ENCODE results near the gene SLC2A6.
A peak's percentile ranks its signal among the peaks of the same experiment; 100 is the strongest.

SLC2A6 gene

GRCh38 chr9:133515615-133516255 lies 36.8 kb upstream of the SLC2A6 start:
- no peak for DNase-seq (ENCODE audit: low read depth)

- DNase-seq (ENCODE audit: low read depth): no peak
Observed at GRCh38 chr9:133515240-133515610, 36.3 kb upstream of the SLC2A6 start.

GRCh38 chr9:133514460-133515239 lies 35.8 kb upstream of the SLC2A6 start:
- DNase-seq (ENCODE audit: low read depth): no peak

- no peak for DNase-seq (ENCODE audit: low read depth)
Observed at GRCh38 chr9:133513214-133514100, 34.6 kb upstream of the SLC2A6 start.

GRCh38 chr9:133512253-133513213 lies 33.6 kb upstream of the SLC2A6 start:
- no peak for DNase-seq (ENCODE audit: low read depth)

- DNase-seq (ENCODE audit: low read depth): no peak
Observed at GRCh38 chr9:133511607-133512006, 32.7 kb upstream of the SLC2A6 start.

DNA sequence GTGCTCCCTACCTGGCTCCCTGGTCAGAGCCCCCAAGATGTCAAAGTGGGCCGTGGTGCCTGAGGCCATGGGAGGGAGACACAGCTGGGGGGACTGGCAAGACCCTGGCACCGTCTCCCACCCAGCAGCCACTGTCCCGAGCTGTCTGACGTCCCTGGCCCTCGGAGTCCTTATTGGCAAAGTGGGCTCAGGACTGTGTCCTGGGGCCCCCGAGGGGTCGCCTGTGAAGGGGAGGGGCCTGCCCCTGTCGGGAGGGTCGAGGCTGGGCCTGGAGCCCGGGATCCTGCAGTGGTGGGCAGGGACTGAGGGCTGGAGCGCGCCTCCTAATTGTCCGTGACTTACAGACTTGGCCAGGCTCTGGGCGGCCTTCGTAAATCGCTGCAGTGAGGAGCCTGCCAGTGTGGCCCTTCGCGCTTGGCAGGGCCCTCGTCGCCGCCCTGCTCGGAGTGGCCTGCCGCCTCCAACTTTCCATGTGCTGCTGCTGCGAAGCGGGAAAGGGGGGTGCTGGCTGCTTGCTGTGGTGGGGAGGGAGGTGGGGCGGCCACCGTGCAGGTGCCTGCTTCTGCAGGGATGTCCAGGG lies 32.1 kb upstream of the SLC2A6 start:
- no peak for DNase-seq (ENCODE audit: low read depth)

DNA sequence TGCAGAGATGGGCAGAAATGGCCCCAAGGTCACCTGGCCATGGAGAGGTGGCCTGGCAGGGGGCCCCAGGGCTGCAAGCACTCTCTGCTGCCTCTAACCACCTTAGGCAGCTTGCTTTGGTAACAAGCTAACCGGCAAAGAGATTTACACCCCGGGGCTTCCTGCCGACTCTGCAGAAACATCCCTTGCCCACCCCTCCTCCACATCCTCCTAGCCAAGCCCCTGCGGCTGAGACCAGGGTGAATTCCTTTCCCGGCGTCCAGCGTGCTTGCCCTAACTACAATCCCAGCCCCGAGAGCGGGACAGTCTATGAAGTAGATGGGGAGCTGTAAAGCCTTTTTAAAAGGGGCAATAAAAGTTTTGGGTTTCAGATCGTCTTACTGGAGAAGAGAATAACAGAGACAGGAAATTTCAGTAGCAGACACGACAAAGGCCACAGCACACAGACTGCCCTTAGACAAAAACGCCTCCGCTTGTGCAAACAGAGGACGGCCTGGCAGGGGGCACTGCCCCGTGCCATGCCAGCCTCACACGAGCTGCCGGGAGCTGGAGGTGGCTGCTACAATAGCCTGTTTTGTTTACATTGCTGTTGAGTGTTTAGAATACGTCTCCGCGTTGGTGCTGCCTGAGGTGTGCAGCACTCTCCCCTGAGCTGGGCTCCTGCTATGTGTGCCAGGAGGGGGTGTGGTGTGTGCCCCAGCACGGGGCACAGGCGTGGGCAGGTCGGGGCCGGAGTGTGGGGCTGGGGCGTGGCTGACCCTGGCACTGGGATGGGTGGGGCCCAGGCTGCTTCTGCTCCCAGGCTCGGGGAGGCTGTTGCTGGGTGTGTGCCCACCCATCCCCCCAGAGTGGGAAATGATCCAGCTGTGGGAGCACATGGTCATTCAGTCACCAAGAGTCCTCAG lies 30.5 kb upstream of the SLC2A6 start:
- DNase-seq (ENCODE audit: low read depth): no peak

DNA sequence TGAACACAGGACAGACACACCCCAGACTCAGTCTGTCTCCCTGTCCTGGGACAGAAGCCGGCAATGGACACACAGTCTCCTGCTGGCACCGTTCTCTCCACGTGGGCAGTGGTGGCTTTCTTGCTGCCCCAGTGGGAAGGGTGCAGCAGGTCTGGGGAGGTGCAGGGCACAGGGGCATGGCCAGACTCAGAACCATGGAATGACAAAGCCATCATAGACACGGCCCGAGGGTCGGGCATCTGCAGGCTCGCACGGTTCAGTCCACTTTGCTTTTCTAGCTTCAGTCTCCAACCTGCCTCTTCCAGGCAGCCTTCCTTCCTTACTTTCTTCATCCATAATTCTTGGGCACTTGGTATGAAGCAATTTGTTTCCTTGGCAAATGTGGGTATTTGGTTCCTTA lies 29.1 kb upstream of the SLC2A6 start:
- DNase-seq (ENCODE audit: low read depth): no peak

GRCh38 chr9:133507246-133507965 lies 28.5 kb upstream of the SLC2A6 start:
- no peak for DNase-seq (ENCODE audit: low read depth)

GRCh38 chr9:133506653-133507038 lies 27.7 kb upstream of the SLC2A6 start:
- DNase-seq (ENCODE audit: low read depth): peak; percentile 82

GRCh38 chr9:133505901-133506652 lies 27.2 kb upstream of the SLC2A6 start:
- DNase-seq (ENCODE audit: low read depth): peak; percentile 53

GRCh38 chr9:133505186-133505830 lies 26.4 kb upstream of the SLC2A6 start:
- no peak for DNase-seq (ENCODE audit: low read depth)

DNA sequence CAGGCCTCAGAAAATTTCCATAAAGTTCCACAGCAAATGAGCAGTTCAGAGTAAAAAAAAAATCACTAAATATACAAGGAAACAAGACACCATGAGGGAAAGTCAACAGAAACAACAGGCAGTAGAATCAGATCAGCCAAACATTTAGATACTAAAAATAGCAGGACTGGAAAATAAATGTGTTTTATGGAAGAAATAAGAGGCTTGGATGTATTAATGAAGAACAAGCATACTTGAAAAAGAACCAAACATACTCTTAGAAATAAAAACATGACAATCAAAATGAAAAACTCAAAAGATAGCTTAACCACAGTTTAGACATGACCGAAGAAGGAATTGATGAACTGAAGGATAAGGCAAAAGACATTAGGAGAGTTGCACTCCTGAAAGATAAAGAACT lies 23.2 kb upstream of the SLC2A6 start:
- DNase-seq (ENCODE audit: low read depth): no peak

- no peak for DNase-seq (ENCODE audit: low read depth)
Observed at GRCh38 chr9:133499892-133500270, 21.0 kb upstream of the SLC2A6 start.

DNA sequence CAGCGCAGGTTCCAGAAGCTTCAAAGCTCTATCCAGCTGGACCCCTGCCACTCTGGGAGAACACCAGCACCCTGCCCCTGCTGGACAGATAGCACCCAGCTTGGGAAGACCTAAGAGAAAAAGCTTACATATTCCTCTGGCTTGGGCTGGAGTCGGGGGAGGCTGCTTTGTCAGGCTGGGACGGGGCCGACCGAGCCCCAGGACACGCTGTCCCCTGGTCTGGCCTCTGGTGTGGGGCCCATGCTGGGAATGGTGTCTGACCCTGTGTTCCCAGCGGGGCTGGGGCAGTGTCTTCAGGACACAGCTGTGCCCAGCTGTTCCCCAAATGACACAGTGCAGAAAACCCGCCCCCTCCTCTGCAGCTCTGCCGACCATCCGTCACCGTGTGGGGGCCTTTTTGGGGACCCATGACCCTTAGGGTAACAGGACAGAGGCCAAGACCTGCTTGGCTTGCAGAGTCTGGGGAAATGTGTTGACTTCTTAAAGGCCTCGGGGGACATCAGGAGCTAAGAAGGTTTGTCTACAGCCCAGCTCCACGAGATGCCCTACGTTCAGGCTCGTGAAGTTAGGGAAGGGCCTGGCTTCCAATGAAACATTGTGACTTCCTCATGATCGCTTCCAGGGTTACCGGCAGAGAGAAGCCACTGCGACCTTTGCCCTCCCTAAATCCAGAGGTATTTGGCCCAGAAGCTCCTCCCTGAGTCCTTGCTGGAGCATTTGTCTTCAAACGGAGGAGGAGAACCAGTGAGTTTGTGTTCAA lies 20.4 kb upstream of the SLC2A6 start:
- DNase-seq (ENCODE audit: low read depth): no peak

Data from GM04504 (cell line).